Vagina (tissue), 2 donors: ENCODE measurements around the gene ADAMTS12.

ENCODE experiments used
- POLR2AphosphoS5 ChIP-seq, 2 donors: sonication (generic); formaldehyde crosslinking; IDR thresholded peaks; one replicate each; pipeline ENCODE4 v1.9.0; 2017; ENCODE audit warnings: antibody characterized with exemption in 2 of 2, mild to moderate bottlenecking in 2 of 2, low read depth in 1 of 2; ENCODE audit not compliant: insufficient read depth in 1 of 2
- TF ChIP-seq, protein P1 (sequence below), 3 experiments: fragments of 450-650 bp in 2 of 3; fragments of 200-600 bp in 1 of 3; sonication (generic) in 1 of 3; IDR thresholded peaks; one replicate each; pipeline ENCODE4 v1.5.1; 2017 to 2019; ENCODE audit warnings: antibody characterized with exemption in 3 of 3, mild to moderate bottlenecking in 2 of 3, moderate library complexity in 2 of 3

- TF ChIP-seq, protein P1, sequence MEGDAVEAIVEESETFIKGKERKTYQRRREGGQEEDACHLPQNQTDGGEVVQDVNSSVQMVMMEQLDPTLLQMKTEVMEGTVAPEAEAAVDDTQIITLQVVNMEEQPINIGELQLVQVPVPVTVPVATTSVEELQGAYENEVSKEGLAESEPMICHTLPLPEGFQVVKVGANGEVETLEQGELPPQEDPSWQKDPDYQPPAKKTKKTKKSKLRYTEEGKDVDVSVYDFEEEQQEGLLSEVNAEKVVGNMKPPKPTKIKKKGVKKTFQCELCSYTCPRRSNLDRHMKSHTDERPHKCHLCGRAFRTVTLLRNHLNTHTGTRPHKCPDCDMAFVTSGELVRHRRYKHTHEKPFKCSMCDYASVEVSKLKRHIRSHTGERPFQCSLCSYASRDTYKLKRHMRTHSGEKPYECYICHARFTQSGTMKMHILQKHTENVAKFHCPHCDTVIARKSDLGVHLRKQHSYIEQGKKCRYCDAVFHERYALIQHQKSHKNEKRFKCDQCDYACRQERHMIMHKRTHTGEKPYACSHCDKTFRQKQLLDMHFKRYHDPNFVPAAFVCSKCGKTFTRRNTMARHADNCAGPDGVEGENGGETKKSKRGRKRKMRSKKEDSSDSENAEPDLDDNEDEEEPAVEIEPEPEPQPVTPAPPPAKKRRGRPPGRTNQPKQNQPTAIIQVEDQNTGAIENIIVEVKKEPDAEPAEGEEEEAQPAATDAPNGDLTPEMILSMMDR (IDR thresholded peaks at IDR 0.05) = no peak
- no peak for TF ChIP-seq POLR2AphosphoS5 (IDR thresholded peaks at IDR 0.05; ENCODE audit: insufficient read depth in 1 of 2, low read depth in 1 of 2)
These were observed 50.8 kb downstream of the ADAMTS12 start for GRCh38 chr5:33840927-33841547.
